ENCODE results near the gene NRM. TPM values are rescaled to one million over a fixed set of nuclear protein-coding genes. Genes with fewer than 3 reads are reported as not detected.
A peak's percentile ranks its signal among the peaks of the same experiment; 100 is the strongest.

NRM gene
- total and polyA plus RNA-seq, 2 of the 13 experiments (the other 11 are each of a cell fraction or from before 2014, with no cell fraction given) = 12.5 to 16.0 TPM

DNA sequence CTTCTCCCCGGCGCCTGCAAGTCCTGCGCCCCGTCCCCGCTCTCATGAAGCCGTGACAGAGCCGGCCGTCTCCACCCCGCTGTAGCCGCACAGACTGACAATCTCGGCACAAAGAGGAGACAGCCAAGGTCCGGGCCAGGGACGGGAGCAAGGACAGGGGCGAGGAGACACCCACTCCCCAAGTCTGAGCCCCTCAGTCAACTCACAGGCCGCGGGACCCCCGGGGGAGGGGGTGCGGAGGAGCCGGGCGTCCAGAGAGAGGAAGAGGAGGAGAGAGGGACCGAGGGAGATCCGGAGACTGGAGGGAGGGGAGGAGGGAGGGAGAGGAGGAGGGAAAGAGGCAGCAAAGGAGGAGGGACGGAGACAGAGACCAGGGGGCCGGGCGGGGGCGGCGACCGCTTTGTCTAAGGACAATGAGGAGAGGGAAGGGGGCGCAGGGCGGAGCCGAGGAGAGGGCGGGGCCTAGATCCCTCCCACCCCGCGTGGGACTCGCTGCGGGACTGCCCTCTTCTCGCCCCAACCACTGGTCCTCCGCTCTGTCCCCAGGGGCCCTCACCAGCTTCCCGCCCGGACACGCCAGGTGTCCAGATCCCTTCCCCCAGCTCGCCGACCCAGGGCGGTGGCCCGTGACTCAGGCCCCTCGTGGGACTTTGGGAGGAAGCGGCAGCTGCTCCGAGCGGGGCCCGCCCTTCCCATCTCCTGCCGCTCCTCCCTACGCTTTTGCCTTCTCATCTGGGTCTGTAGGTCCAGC is 3.7 kb downstream of the NRM start (continued):
- TF ChIP-seq, protein P1, sequence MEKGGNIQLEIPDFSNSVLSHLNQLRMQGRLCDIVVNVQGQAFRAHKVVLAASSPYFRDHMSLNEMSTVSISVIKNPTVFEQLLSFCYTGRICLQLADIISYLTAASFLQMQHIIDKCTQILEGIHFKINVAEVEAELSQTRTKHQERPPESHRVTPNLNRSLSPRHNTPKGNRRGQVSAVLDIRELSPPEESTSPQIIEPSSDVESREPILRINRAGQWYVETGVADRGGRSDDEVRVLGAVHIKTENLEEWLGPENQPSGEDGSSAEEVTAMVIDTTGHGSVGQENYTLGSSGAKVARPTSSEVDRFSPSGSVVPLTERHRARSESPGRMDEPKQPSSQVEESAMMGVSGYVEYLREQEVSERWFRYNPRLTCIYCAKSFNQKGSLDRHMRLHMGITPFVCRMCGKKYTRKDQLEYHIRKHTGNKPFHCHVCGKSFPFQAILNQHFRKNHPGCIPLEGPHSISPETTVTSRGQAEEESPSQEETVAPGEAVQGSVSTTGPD (CRISPR knock-in tag; IDR thresholded peaks at IDR 0.05) = 0 out of 2 replicates have a peak, but pooled peaks have one; percentile 62
- TF ChIP-seq, protein P2, sequence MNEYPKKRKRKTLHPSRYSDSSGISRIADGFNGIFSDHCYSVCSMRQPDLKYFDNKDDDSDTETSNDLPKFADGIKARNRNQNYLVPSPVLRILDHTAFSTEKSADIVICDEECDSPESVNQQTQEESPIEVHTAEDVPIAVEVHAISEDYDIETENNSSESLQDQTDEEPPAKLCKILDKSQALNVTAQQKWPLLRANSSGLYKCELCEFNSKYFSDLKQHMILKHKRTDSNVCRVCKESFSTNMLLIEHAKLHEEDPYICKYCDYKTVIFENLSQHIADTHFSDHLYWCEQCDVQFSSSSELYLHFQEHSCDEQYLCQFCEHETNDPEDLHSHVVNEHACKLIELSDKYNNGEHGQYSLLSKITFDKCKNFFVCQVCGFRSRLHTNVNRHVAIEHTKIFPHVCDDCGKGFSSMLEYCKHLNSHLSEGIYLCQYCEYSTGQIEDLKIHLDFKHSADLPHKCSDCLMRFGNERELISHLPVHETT (CRISPR knock-in tag; conservative IDR thresholded peaks at IDR 0.05) = 0 out of 2 replicates have a peak, but pooled peaks have one; percentile 26
- TF ChIP-seq, protein P3, sequence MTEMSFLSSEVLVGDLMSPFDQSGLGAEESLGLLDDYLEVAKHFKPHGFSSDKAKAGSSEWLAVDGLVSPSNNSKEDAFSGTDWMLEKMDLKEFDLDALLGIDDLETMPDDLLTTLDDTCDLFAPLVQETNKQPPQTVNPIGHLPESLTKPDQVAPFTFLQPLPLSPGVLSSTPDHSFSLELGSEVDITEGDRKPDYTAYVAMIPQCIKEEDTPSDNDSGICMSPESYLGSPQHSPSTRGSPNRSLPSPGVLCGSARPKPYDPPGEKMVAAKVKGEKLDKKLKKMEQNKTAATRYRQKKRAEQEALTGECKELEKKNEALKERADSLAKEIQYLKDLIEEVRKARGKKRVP (CRISPR knock-in tag; IDR thresholded peaks at IDR 0.05) = no peak
- TF ChIP-seq, protein P4, sequence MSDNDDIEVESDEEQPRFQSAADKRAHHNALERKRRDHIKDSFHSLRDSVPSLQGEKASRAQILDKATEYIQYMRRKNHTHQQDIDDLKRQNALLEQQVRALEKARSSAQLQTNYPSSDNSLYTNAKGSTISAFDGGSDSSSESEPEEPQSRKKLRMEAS (IDR thresholded peaks at IDR 0.05) = peak; percentile 35; the same call in 1 of the 2 replicates
- 0 out of 2 replicates have a peak, but pooled peaks have one; percentile 6 for TF ChIP-seq ZNF772 (CRISPR knock-in tag; IDR thresholded peaks at IDR 0.05)
- no peak for TF ChIP-seq ZNF709 (CRISPR knock-in tag; IDR thresholded peaks at IDR 0.05)
- TF ChIP-seq, protein P5, sequence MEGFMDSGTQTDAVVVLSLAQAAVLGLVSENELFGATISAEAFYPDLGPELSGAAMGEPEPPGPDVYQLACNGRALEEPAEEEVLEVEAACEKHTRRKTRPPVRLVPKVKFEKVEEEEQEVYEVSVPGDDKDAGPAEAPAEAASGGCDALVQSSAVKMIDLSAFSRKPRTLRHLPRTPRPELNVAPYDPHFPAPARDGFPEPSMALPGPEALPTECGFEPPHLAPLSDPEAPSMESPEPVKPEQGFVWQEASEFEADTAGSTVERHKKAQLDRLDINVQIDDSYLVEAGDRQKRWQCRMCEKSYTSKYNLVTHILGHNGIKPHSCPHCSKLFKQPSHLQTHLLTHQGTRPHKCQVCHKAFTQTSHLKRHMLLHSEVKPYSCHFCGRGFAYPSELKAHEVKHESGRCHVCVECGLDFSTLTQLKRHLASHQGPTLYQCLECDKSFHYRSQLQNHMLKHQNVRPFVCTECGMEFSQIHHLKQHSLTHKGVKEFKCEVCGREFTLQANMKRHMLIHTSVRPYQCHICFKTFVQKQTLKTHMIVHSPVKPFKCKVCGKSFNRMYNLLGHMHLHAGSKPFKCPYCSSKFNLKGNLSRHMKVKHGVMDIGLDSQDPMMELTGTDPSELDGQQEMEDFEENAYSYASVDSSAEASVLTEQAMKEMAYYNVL (CRISPR knock-in tag; IDR thresholded peaks at IDR 0.05; ENCODE audit: borderline replicate concordance) = peak; percentile 70; the same call in 1 of the 2 replicates
- TF ChIP-seq ZSCAN25 (CRISPR knock-in tag; IDR thresholded peaks at IDR 0.05) = peak; percentile 28; the same call in 1 of the 2 replicates
- 0 out of 2 replicates have a peak, but pooled peaks have one; percentile 36 for TF ChIP-seq ZNF430 (CRISPR knock-in tag; IDR thresholded peaks at IDR 0.05)
- TF ChIP-seq GFI1 (CRISPR knock-in tag; IDR thresholded peaks at IDR 0.05; ENCODE audit: borderline replicate concordance) = peak; percentile 75; the same call in 1 of the 2 replicates
- TF ChIP-seq PHF8 (CRISPR knock-in tag; IDR thresholded peaks at IDR 0.05) = peak; percentile 39
- peak; percentile 75; the same call in 1 of the 2 replicates for TF ChIP-seq SOX13 (IDR thresholded peaks at IDR 0.05)
- TF ChIP-seq SOX13 (CRISPR knock-in tag; conservative IDR thresholded peaks at IDR 0.05 in 1 of 2, IDR thresholded peaks at IDR 0.05 in 1 of 2) = peak in 1 of 2 experiments; percentile 85; a peak in 2 of 4 replicates
- TF ChIP-seq, protein P6, sequence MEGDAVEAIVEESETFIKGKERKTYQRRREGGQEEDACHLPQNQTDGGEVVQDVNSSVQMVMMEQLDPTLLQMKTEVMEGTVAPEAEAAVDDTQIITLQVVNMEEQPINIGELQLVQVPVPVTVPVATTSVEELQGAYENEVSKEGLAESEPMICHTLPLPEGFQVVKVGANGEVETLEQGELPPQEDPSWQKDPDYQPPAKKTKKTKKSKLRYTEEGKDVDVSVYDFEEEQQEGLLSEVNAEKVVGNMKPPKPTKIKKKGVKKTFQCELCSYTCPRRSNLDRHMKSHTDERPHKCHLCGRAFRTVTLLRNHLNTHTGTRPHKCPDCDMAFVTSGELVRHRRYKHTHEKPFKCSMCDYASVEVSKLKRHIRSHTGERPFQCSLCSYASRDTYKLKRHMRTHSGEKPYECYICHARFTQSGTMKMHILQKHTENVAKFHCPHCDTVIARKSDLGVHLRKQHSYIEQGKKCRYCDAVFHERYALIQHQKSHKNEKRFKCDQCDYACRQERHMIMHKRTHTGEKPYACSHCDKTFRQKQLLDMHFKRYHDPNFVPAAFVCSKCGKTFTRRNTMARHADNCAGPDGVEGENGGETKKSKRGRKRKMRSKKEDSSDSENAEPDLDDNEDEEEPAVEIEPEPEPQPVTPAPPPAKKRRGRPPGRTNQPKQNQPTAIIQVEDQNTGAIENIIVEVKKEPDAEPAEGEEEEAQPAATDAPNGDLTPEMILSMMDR (CRISPR knock-in tag; IDR thresholded peaks at IDR 0.05) = peak; percentile 6; the same call in 1 of the 2 replicates
- TF ChIP-seq PCBP2 (optimal IDR thresholded peaks at IDR 0.05; ENCODE audit: low read depth, low read length, poor library complexity, severe bottlenecking) = peak; percentile 83
- TF ChIP-seq SRSF9 (IDR thresholded peaks at IDR 0.05; ENCODE audit: borderline replicate concordance, insufficient read depth, low read depth, low read length, poor library complexity, severe bottlenecking) = no peak
- TF ChIP-seq HDAC2 (CRISPR knock-in tag; IDR thresholded peaks at IDR 0.05) = peak; percentile 42; the same call in 1 of the 2 replicates
- TF ChIP-seq GABPB1 (CRISPR knock-in tag; IDR thresholded peaks at IDR 0.05) = peak; percentile 57; the same call in 1 of the 2 replicates
- 0 out of 2 replicates have a peak, but pooled peaks have one; percentile 24 for TF ChIP-seq CENPT (CRISPR knock-in tag; IDR thresholded peaks at IDR 0.05; ENCODE audit: low read depth)

Measured in HepG2 (cell line).